ENCODE results near the gene LYPD5. TPM values are rescaled to one million over a fixed set of nuclear protein-coding genes. Genes with fewer than 3 reads are reported as not detected.

Gene LYPD5
- total RNA-seq, 4 donors from 2014 or later: 2.1 to 5.2 (median 2.6) TPM; not detected in 1

DNA sequence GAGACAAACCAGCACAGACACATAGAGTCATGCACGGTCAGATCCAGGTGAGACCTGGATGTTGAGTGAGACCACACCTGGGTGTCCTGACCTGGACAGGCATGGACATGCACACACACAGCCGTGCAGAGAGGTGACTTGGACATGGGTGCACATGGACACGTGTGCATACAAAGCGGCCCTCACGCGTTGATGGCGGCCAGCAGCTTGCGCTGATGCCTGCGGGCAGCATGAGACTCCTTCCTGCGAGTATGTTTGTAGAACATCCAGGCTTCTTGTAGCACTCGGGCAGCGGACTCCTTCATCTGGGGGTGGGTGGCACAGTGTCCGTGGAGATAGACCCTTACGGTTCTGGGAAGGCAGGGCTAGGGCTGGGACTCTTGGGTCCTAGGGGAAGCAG lies 33.0 kb downstream of the LYPD5 start:
- Histone ChIP-seq H3K4me1 (peaks cover 9 to 63% (median 45%) of the 10 kb centered on the region in 4 donors), H3K9me3 (no peaks in the 10 kb centered on the region), H3K36me3 (no peaks in the 10 kb centered on the region), H3K27ac (peak overlapping the region; percentile 56 to 73 (median 72)), H3K27me3 (no peaks in the 10 kb centered on the region), H3K4me3 (no peak overlapping the region)
- 60 to 72% methylated on average over 1 to 13 of the region's 14 CpGs for WGBS, 2 donors (ENCODE audit: low coverage in 1 of 2)
- no peak for TF ChIP-seq POLR2AphosphoS5 (IDR thresholded peaks at IDR 0.05)
- TF ChIP-seq POLR2A (IDR thresholded peaks at IDR 0.05): no peak
- no peak for TF ChIP-seq CTCF (IDR thresholded peaks at IDR 0.05)
- no peak for TF ChIP-seq EP300 (IDR thresholded peaks at IDR 0.05; ENCODE audit: low read depth)
- in situ Hi-C loops (cut with MboI; ENCODE audit: low pct_ligation_motif_present in 1 of 4, low pct_unique_long_range_greater_than_20kb in 1 of 4, low sequenced_read_pairs in 3 of 4) (no loop called here), intact Hi-C loops (cut with DNase I; ENCODE audit: low total_unique reads) (no loop called here)
- DNase-seq: no peak

DNA sequence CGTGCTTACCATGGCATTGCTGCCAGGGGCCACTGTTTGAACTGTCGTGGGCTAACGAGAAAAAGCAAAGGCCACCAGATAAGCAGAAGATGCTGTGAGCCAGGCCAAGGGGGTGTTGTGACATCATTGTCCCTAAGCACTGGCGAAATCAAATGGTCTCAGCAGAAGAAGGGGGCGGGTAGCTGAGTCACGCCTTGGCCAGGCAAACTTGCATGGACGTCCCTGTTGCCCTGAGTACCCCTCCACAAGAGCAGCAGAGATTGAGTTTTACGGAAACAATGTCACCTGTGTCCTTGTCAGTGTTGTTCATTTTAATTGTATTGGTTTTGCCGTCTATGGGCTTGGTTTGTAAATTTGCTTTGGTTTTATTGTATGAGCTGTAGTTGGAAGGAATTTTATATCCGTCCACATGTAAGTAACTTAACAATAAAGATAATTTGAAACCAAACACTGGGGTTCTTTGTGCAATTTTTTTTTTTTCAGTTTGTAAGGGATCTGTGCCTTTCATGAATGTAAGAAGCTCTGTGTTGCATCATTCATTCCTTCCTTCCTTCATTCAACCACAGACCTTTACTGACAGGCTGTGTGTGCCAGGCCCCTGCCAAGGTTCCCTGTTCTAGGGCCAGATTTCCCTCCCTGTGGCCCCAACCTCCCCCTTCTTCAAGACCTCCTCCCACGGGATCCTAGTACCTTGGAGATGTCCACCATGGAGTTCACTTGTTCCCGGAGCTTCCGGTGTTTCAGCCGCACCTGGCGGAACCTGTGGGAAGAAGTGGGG lies 33.8 kb downstream of the LYPD5 start:
- no peak for TF ChIP-seq CTCF (IDR thresholded peaks at IDR 0.05)
- TF ChIP-seq POLR2AphosphoS5 (IDR thresholded peaks at IDR 0.05): peak in 2 of 3 donors; percentile 8 to 11
- Histone ChIP-seq H3K4me1 (peaks cover 8 to 60% (median 45%) of the 10 kb centered on the region in 4 donors), H3K36me3 (no peaks in the 10 kb centered on the region), H3K27ac (peak overlapping the region; percentile 56 to 73 (median 72)), H3K27me3 (no peaks in the 10 kb centered on the region), H3K4me3 (no peak overlapping the region), H3K9me3 (no peaks in the 10 kb centered on the region)
- 46 to 63% methylated on average over 7 to 15 of the region's 15 CpGs for WGBS, 2 donors (ENCODE audit: low coverage in 1 of 2)
- intact Hi-C loops (cut with DNase I; ENCODE audit: low total_unique reads): no loop called here
- peak; percentile 71 for DNase-seq
- in situ Hi-C loops (cut with MboI; ENCODE audit: low pct_ligation_motif_present in 1 of 4, low pct_unique_long_range_greater_than_20kb in 1 of 4, low sequenced_read_pairs in 3 of 4): no loop called here

DNA sequence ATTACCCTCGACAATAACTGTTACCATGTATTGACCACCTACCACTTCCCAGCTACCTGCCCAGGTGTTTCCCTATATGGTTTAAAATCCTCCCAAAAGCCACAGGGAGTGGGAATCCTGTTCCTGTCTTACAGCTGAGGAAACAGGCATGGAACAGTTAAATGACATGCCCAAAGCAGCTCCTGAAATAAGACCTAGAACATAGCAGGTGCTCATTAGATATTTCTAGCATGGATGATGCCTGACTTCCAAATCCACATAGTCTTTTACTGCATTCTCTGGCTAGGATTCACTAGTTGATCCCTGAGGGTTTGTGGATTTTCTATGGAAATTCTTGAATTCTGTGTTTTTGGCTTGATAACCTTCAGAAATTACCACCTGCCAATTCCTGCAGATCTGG lies 34.4 kb downstream of the LYPD5 start:
- no peak for TF ChIP-seq CTCF (IDR thresholded peaks at IDR 0.05)
- TF ChIP-seq POLR2AphosphoS5 (IDR thresholded peaks at IDR 0.05): no peak
- TF ChIP-seq EP300 (IDR thresholded peaks at IDR 0.05; ENCODE audit: low read depth): no peak
- no peak for TF ChIP-seq POLR2A (IDR thresholded peaks at IDR 0.05)
- no peak for DNase-seq
- Histone ChIP-seq H3K27me3 (no peaks in the 10 kb centered on the region), H3K9me3 (no peaks in the 10 kb centered on the region), H3K36me3 (no peaks in the 10 kb centered on the region), H3K27ac (peak overlapping the region; percentile 43 to 73 (median 56)), H3K4me3 (no peak overlapping the region), H3K4me1 (peaks cover 8 to 61% (median 47%) of the 10 kb centered on the region in 4 donors)
- WGBS, 2 donors (ENCODE audit: low coverage in 1 of 2): 20 to 45% methylated on average over 1 of the region's 1 CpG
- intact Hi-C loops (cut with DNase I; ENCODE audit: low total_unique reads): no loop called here
- in situ Hi-C loops (cut with MboI; ENCODE audit: low pct_ligation_motif_present in 1 of 4, low pct_unique_long_range_greater_than_20kb in 1 of 4, low sequenced_read_pairs in 3 of 4): no loop called here

- no peaks in the 10 kb centered on the region for H3K27me3 ChIP-seq
- no peaks in the 10 kb centered on the region for H3K36me3 ChIP-seq
- no peak overlapping the region for H3K4me3 ChIP-seq
- no peaks in the 10 kb centered on the region for H3K9me3 ChIP-seq
- 85% methylated on average over 7 of the region's 7 CpGs; no CpG with 5 or more reads in 1 of the 2 donors for WGBS, 2 donors (ENCODE audit: low coverage in 1 of 2)
- peak overlapping the region in 3 of 4 donors; percentile 62 to 73 (median 71) for H3K27ac ChIP-seq
- peaks cover 8 to 66% (median 49%) of the 10 kb centered on the region in 4 donors for H3K4me1 ChIP-seq
- intact Hi-C loops (cut with DNase I; ENCODE audit: low total_unique reads): no loop called here
- no peak for DNase-seq
- in situ Hi-C loops (cut with MboI; ENCODE audit: low pct_ligation_motif_present in 1 of 4, low pct_unique_long_range_greater_than_20kb in 1 of 4, low sequenced_read_pairs in 3 of 4): no loop called here
- TF ChIP-seq POLR2AphosphoS5 (IDR thresholded peaks at IDR 0.05): no peak
These were observed 34.9 kb downstream of the LYPD5 start for GRCh38 chr19:43767316-43767715.

DNA sequence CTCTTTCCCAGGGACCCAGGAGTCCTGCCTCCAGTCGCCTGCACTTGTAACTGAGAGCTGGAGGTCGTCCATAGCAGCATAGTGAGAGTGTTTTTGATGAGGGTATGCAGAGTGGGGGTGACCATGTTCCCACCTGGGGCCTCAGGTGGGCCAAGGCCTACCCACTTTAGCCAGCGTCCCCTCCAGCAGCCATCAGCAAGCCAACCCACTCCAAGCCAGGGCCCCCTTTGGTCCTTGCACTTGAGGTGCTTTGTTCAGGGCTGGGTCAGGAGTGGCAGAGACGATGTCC lies 35.5 kb downstream of the LYPD5 start:
- peaks cover 8 to 69% (median 50%) of the 10 kb centered on the region in 4 donors for H3K4me1 ChIP-seq
- in situ Hi-C loops (cut with MboI; ENCODE audit: low pct_ligation_motif_present in 1 of 4, low pct_unique_long_range_greater_than_20kb in 1 of 4, low sequenced_read_pairs in 3 of 4) (no loop called here), intact Hi-C loops (cut with DNase I; ENCODE audit: low total_unique reads) (no loop called here)
- H3K36me3 ChIP-seq: no peaks in the 10 kb centered on the region
- H3K9me3 ChIP-seq: no peaks in the 10 kb centered on the region
- no peak for DNase-seq
- no peaks in the 10 kb centered on the region for H3K27me3 ChIP-seq
- 51 to 80% methylated on average over 1 to 4 of the region's 4 CpGs for WGBS, 2 donors (ENCODE audit: low coverage in 1 of 2)
- H3K27ac ChIP-seq: peak overlapping the region; percentile 41 to 71 (median 61)
- no peak overlapping the region for H3K4me3 ChIP-seq
- peak in 1 of 5 experiments; percentile 12 for TF ChIP-seq CTCF (IDR thresholded peaks at IDR 0.05)
- no peak for TF ChIP-seq POLR2A (IDR thresholded peaks at IDR 0.05)

All from transverse colon (tissue), 4 donors.